ENCODE results near the gene CAMTA1.

Gene CAMTA1

DNA sequence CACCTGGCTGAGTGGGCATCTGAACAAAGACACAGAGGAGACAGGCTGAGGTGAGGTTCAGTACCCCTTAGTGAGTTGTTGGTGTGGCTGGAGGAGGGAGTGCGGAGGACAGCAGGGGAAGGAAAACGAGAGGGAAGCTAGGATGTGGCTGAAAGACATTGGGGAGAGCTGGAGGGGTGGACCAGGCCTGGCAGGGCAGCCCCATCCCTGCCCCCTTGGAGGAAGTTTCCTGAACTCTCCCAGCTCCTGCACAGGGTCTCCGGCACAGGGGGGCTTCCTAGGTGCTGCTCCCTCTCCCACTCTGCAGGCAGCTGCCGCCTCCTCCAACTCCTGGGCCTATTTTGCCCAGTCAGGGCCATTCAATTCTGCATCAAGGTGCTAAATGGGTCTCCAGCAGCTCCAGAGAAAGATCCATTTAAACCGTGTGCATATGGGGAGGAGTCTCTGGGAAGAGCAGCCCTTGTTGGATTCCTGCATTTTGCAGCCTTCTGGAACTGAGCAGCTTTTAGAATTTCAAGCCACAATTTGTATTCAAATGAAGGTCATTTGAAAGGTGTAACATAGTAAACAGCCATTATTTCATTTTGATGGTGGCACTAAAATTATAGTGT lies 193.9 kb downstream of the CAMTA1 start:
- H3K23ac ChIP-seq (ENCODE audit: low read length), result no peak overlapping the region
- H2BK120ac ChIP-seq (ENCODE audit: insufficient read depth, low read length, poor library complexity), result no peak overlapping the region
- no peaks in the 10 kb centered on the region for H3K36me3 ChIP-seq (ENCODE audit: control insufficient read depth in 1 of 2, insufficient read depth in 2 of 2, low read length in 2 of 2)
- no peak overlapping the region for H2BK12ac ChIP-seq (ENCODE audit: low read length)
- H3K27ac ChIP-seq (ENCODE audit: low read depth, low read length), result no peak overlapping the region
- no peaks in the 10 kb centered on the region for H3K27me3 ChIP-seq (ENCODE audit: insufficient read depth, low read length)
- H4K91ac ChIP-seq (ENCODE audit: low read depth, low read length), result no peak overlapping the region
- peaks cover 4 to 8% of the 10 kb centered on the region in 2 experiments for H3K4me1 ChIP-seq (ENCODE audit: control insufficient read depth in 1 of 2, insufficient read depth in 2 of 2, low read length in 2 of 2)
- H3K9ac ChIP-seq (ENCODE audit: low read length), result no peak overlapping the region
- DNase-seq, result no peak
- no peak overlapping the region for H4K8ac ChIP-seq (ENCODE audit: low read depth, low read length)
- H2AK5ac ChIP-seq (ENCODE audit: low read length), result no peak overlapping the region
- H3K14ac ChIP-seq (ENCODE audit: low read length), result no peak overlapping the region
- H2BK5ac ChIP-seq (ENCODE audit: low read depth, low read length, poor library complexity), result no peak overlapping the region
- peaks cover 2% of the 10 kb centered on the region for H3K79me1 ChIP-seq (ENCODE audit: low read length)
- no peak overlapping the region for H4K12ac ChIP-seq (ENCODE audit: low read depth, low read length)
- H3K9me3 ChIP-seq (ENCODE audit: insufficient read depth, low read depth, low read length), result peaks cover 3% of the 10 kb centered on the region
- H3K18ac ChIP-seq (ENCODE audit: low read length), result no peak overlapping the region
- WGBS (ENCODE audit: extremely low coverage, insufficient coverage, insufficient read length), result no CpG with 5 or more reads among the region's 5 CpGs
- H3K4me2 ChIP-seq (ENCODE audit: low read length), result no peak overlapping the region
- H3K4ac ChIP-seq (ENCODE audit: low read depth, low read length), result no peak overlapping the region
- no peak overlapping the region for H2AFZ ChIP-seq (ENCODE audit: insufficient read depth, low read length, poor library complexity)
- H3K79me2 ChIP-seq (ENCODE audit: control insufficient read depth, insufficient read depth, low read length, poor library complexity), result no peaks in the 10 kb centered on the region
- H3K4me3 ChIP-seq (ENCODE audit: low read depth, low read length), result no peak overlapping the region

DNA sequence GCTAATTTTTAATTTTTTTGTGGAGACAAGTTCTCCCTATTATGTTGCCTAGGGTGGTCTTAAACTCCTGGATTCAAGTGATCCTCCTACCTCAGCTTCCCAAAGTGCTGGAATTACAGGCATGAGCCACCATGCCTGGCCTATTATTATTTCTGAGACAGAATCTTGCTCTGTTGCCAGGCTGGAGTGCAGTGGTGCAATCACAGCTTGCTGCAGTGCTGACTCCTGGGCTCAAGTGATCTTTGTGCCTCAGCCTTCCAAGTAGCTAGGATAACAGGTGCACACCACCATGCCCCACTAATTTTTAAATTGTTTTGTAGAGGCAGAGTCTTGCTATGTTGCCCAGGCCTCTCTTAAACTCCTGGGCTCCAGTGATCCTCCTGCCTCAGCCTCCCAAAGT lies 196.3 kb downstream of the CAMTA1 start:
- no peak overlapping the region for H2BK120ac ChIP-seq (ENCODE audit: insufficient read depth, low read length, poor library complexity)
- no peak overlapping the region for H2BK5ac ChIP-seq (ENCODE audit: low read depth, low read length, poor library complexity)

DNA sequence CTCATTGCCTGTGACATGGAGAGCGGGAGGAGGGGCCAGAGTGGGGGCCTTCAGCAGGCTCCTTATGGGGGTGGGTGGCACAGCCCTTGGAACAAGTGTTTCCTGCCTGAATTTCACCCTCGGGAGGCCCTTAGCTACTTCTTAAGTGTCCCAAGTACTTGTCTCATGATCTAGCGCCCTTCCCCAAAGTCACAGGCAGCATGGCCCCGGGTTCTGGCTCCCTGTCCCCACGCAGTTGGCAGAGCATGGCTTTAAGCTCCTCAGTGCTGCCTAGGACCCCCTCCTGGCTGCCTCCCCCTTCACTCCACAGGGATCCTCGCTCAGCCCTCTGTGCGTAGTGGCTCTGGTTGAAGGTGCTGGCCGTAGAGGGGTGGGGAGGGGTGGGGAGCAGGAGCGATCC lies 197.2 kb downstream of the CAMTA1 start:
- peaks cover 2% of the 10 kb centered on the region for H3K79me1 ChIP-seq (ENCODE audit: low read length)
- no peak overlapping the region for H3K9ac ChIP-seq (ENCODE audit: low read length)
- H2BK5ac ChIP-seq (ENCODE audit: low read depth, low read length, poor library complexity), result no peak overlapping the region
- H3K14ac ChIP-seq (ENCODE audit: low read length), result no peak overlapping the region
- H3K27ac ChIP-seq (ENCODE audit: low read depth, low read length), result no peak overlapping the region
- H3K4me1 ChIP-seq (ENCODE audit: control insufficient read depth in 1 of 2, insufficient read depth in 2 of 2, low read length in 2 of 2), result peaks cover 4 to 8% of the 10 kb centered on the region in 2 experiments
- no peaks in the 10 kb centered on the region for H3K27me3 ChIP-seq (ENCODE audit: insufficient read depth, low read length)
- H2BK120ac ChIP-seq (ENCODE audit: insufficient read depth, low read length, poor library complexity), result no peak overlapping the region
- no peak overlapping the region for H3K4ac ChIP-seq (ENCODE audit: low read depth, low read length)
- H3K4me3 ChIP-seq (ENCODE audit: low read depth, low read length), result no peak overlapping the region
- H3K18ac ChIP-seq (ENCODE audit: low read length), result no peak overlapping the region
- H4K12ac ChIP-seq (ENCODE audit: low read depth, low read length), result no peak overlapping the region
- peak overlapping the region; percentile 22 for H4K91ac ChIP-seq (ENCODE audit: low read depth, low read length)
- no CpG with 5 or more reads among the region's 9 CpGs for WGBS (ENCODE audit: extremely low coverage, insufficient coverage, insufficient read length)
- no peak overlapping the region for H3K4me2 ChIP-seq (ENCODE audit: low read length)
- no peak overlapping the region for H2AK5ac ChIP-seq (ENCODE audit: low read length)
- peaks cover 3% of the 10 kb centered on the region for H3K9me3 ChIP-seq (ENCODE audit: insufficient read depth, low read depth, low read length)
- H4K8ac ChIP-seq (ENCODE audit: low read depth, low read length), result no peak overlapping the region
- H2BK12ac ChIP-seq (ENCODE audit: low read length), result no peak overlapping the region
- H2AFZ ChIP-seq (ENCODE audit: insufficient read depth, low read length, poor library complexity), result no peak overlapping the region
- no peaks in the 10 kb centered on the region for H3K36me3 ChIP-seq (ENCODE audit: control insufficient read depth in 1 of 2, insufficient read depth in 2 of 2, low read length in 2 of 2)
- H3K23ac ChIP-seq (ENCODE audit: low read length), result no peak overlapping the region
- H3K79me2 ChIP-seq (ENCODE audit: control insufficient read depth, insufficient read depth, low read length, poor library complexity), result no peaks in the 10 kb centered on the region
- DNase-seq, result no peak

More for the DNA sequence above, 196.3 kb downstream of the CAMTA1 start:
- H3K36me3 ChIP-seq (ENCODE audit: control insufficient read depth in 1 of 2, insufficient read depth in 2 of 2, low read length in 2 of 2), result no peaks in the 10 kb centered on the region
- no peak overlapping the region for H3K23ac ChIP-seq (ENCODE audit: low read length)
- no peak overlapping the region for H2AK5ac ChIP-seq (ENCODE audit: low read length)
- H3K4ac ChIP-seq (ENCODE audit: low read depth, low read length), result no peak overlapping the region
- H3K4me2 ChIP-seq (ENCODE audit: low read length), result no peak overlapping the region
- H3K4me1 ChIP-seq (ENCODE audit: control insufficient read depth in 1 of 2, insufficient read depth in 2 of 2, low read length in 2 of 2), result peaks cover 4 to 8% of the 10 kb centered on the region in 2 experiments
- H3K4me3 ChIP-seq (ENCODE audit: low read depth, low read length), result no peak overlapping the region
- peaks cover 3% of the 10 kb centered on the region for H3K9me3 ChIP-seq (ENCODE audit: insufficient read depth, low read depth, low read length)
- H3K27ac ChIP-seq (ENCODE audit: low read depth, low read length), result no peak overlapping the region
- peaks cover 2% of the 10 kb centered on the region for H3K79me1 ChIP-seq (ENCODE audit: low read length)
- H4K91ac ChIP-seq (ENCODE audit: low read depth, low read length), result no peak overlapping the region
- H3K79me2 ChIP-seq (ENCODE audit: control insufficient read depth, insufficient read depth, low read length, poor library complexity), result no peaks in the 10 kb centered on the region
- H2BK12ac ChIP-seq (ENCODE audit: low read length), result no peak overlapping the region
- no peak overlapping the region for H4K12ac ChIP-seq (ENCODE audit: low read depth, low read length)
- no peak overlapping the region for H3K9ac ChIP-seq (ENCODE audit: low read length)
- H4K8ac ChIP-seq (ENCODE audit: low read depth, low read length), result no peak overlapping the region
- no peak overlapping the region for H3K18ac ChIP-seq (ENCODE audit: low read length)
- DNase-seq, result no peak
- H3K27me3 ChIP-seq (ENCODE audit: insufficient read depth, low read length), result no peaks in the 10 kb centered on the region
- H2AFZ ChIP-seq (ENCODE audit: insufficient read depth, low read length, poor library complexity), result no peak overlapping the region
- H3K14ac ChIP-seq (ENCODE audit: low read length), result no peak overlapping the region

DNA sequence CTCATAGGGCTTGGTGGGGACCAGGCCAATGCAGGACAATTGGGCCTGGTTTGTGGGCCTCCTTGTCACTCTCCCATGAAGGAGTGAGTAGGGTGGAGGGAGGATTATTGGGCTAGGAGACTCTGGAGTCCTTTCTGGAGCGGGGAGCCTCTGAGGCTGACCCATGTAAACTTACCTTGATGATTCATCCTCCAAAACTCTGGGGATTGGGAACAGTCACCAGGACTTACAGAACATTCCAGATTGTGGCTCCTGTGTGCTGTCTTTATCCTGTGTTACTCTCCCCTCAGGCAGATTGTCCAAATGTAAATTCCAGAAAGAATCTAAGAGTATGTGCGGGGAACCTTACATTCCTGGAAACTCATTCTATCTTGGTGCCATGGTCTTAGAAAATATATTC lies 197.6 kb downstream of the CAMTA1 start:
- Histone ChIP-seq H3K27ac (ENCODE audit: low read depth, low read length) (peak overlapping the region; percentile 16), H3K4me1 (ENCODE audit: control insufficient read depth in 1 of 2, insufficient read depth in 2 of 2, low read length in 2 of 2) (peaks cover 4 to 8% of the 10 kb centered on the region in 2 experiments), H3K14ac (ENCODE audit: low read length) (no peak overlapping the region), H3K18ac (ENCODE audit: low read length) (no peak overlapping the region), H3K36me3 (ENCODE audit: control insufficient read depth in 1 of 2, insufficient read depth in 2 of 2, low read length in 2 of 2) (no peaks in the 10 kb centered on the region), H3K23ac (ENCODE audit: low read length) (no peak overlapping the region), H4K12ac (ENCODE audit: low read depth, low read length) (no peak overlapping the region), H4K8ac (ENCODE audit: low read depth, low read length) (no peak overlapping the region), H3K4me2 (ENCODE audit: low read length) (peak overlapping the region; percentile 28), H3K79me2 (ENCODE audit: control insufficient read depth, insufficient read depth, low read length, poor library complexity) (no peaks in the 10 kb centered on the region), H3K4ac (ENCODE audit: low read depth, low read length) (no peak overlapping the region), H3K9ac (ENCODE audit: low read length) (no peak overlapping the region), H2BK120ac (ENCODE audit: insufficient read depth, low read length, poor library complexity) (no peak overlapping the region), H3K79me1 (ENCODE audit: low read length) (peaks cover 2% of the 10 kb centered on the region), H3K27me3 (ENCODE audit: insufficient read depth, low read length) (no peaks in the 10 kb centered on the region), H4K91ac (ENCODE audit: low read depth, low read length) (no peak overlapping the region), H2AFZ (ENCODE audit: insufficient read depth, low read length, poor library complexity) (no peak overlapping the region), H3K9me3 (ENCODE audit: insufficient read depth, low read depth, low read length) (peaks cover 3% of the 10 kb centered on the region), H2BK12ac (ENCODE audit: low read length) (no peak overlapping the region), H2AK5ac (ENCODE audit: low read length) (no peak overlapping the region), H2BK5ac (ENCODE audit: low read depth, low read length, poor library complexity) (no peak overlapping the region), H3K4me3 (ENCODE audit: low read depth, low read length) (no peak overlapping the region)
- no peak for DNase-seq
- no CpG with 5 or more reads among the region's 2 CpGs for WGBS (ENCODE audit: extremely low coverage, insufficient coverage, insufficient read length)
